ENCODE results near the gene FAM216B. TPM values are rescaled to one million over a fixed set of nuclear protein-coding genes. Genes with fewer than 3 reads are reported as not detected.

Gene FAM216B
- total RNA-seq, 6 experiments from 2014 or later: not detected

DNA sequence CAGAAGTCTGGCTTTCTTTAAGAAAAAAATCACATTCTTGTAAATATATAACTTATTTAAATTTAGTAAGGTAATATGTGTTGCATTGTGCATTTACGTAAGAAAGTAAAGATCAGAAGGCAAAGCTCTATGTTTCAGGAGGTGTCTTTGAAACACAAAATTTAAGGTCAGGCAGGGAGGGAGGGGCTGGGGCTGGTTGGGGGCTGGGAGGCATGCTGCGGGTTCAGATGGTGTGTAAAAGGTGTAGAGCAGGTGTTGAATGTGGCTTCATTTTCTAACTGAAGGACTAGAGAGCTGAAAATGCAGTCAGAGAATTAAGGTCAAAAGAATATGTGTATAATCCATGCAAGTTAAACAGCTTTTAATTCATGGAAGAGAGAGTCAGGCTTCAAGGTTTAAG, 14.3 kb downstream of the FAM216B start:
- Histone ChIP-seq H3K4me3 (no peak overlapping the region), H3K9me3 (no peaks in the 10 kb centered on the region), H3K27ac (no peak overlapping the region), H3K27me3 (no peaks in the 10 kb centered on the region), H3K4me1 (no peaks in the 10 kb centered on the region), H3K36me3 (no peaks in the 10 kb centered on the region)
- TF ChIP-seq POLR2A (IDR thresholded peaks at IDR 0.05): no peak
- TF ChIP-seq, protein P1, sequence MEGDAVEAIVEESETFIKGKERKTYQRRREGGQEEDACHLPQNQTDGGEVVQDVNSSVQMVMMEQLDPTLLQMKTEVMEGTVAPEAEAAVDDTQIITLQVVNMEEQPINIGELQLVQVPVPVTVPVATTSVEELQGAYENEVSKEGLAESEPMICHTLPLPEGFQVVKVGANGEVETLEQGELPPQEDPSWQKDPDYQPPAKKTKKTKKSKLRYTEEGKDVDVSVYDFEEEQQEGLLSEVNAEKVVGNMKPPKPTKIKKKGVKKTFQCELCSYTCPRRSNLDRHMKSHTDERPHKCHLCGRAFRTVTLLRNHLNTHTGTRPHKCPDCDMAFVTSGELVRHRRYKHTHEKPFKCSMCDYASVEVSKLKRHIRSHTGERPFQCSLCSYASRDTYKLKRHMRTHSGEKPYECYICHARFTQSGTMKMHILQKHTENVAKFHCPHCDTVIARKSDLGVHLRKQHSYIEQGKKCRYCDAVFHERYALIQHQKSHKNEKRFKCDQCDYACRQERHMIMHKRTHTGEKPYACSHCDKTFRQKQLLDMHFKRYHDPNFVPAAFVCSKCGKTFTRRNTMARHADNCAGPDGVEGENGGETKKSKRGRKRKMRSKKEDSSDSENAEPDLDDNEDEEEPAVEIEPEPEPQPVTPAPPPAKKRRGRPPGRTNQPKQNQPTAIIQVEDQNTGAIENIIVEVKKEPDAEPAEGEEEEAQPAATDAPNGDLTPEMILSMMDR (IDR thresholded peaks at IDR 0.05): no peak
- ATAC-seq (no peak), DNase-seq (no peak)
- intact Hi-C loops (cut with DNase I): no loop called here
- WGBS (ENCODE audit: insufficient coverage, low coverage, low lambda C conversion rate, missing lambda C conversion rate): 73% methylated on average over 2 of the region's 2 CpGs

- H3K27ac ChIP-seq: no peak overlapping the region
- H3K36me3 ChIP-seq: no peaks in the 10 kb centered on the region
- TF ChIP-seq, protein P1 (IDR thresholded peaks at IDR 0.05): no peak
- no peak for TF ChIP-seq POLR2A (IDR thresholded peaks at IDR 0.05)
- 58% methylated on average over 6 of the region's 7 CpGs for WGBS (ENCODE audit: insufficient coverage, low coverage, low lambda C conversion rate, missing lambda C conversion rate)
- DNase-seq (no peak), ATAC-seq (no peak)
- intact Hi-C loops (cut with DNase I): no loop called here
- H3K9me3 ChIP-seq: no peaks in the 10 kb centered on the region
- no peak overlapping the region for H3K4me3 ChIP-seq
- H3K4me1 ChIP-seq: no peaks in the 10 kb centered on the region
- no peaks in the 10 kb centered on the region for H3K27me3 ChIP-seq
Observed at GRCh38 chr13:42796747-42797356, 15.5 kb downstream of the FAM216B start.

DNA sequence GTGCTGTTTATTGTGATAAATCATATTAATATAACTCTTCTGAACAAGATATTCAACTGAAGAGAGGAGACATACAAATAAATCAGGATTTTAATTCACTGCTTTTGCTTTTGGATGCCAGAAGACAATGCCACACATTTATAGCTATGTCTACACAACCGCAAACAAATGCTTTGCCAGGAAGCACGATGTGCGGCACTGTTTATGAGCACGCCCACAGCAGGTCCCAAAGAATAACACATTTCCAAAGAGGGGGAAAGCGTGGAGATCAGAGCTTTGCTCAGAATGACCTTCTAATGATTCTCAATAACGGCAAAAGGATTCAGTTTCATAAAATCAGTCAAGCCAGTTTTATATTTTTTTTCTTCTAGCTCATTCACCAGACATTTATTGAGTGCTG, 16.7 kb downstream of the FAM216B start:
- no peak for ATAC-seq
- no peak overlapping the region for H3K27ac ChIP-seq

DNA sequence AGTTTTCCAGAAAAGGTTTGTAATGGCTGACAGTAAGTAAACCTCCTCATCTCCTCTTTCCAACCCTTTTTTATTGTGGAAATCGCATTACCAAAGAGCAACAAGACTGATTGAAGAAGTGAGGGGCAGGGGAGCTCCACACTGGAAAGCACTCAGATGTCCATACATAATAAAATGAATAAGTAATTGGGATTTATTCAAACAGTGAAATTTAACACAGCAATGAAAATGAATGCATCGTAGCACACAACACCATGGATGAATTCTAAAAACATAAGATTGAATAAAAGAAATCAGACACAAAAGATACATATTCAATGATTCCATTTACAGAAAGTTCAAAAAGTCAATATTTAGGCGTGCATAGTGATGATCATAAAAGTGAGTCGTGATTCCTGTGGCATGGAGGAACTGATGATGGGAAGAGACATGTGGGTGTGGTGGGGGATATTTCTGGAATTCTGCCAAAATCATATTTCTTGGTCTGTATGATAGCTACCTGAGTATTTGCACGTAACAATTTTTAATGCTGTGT, 18.8 kb downstream of the FAM216B start:
- intact Hi-C loops (cut with DNase I): no loop called here

More for the DNA sequence above, 16.7 kb downstream of the FAM216B start:
- Histone ChIP-seq H3K9me3 (no peaks in the 10 kb centered on the region), H3K36me3 (no peaks in the 10 kb centered on the region), H3K4me3 (no peak overlapping the region), H3K4me1 (no peaks in the 10 kb centered on the region), H3K27me3 (no peaks in the 10 kb centered on the region)
- DNase-seq: no peak
- intact Hi-C loops (cut with DNase I): no loop called here
- no peak for TF ChIP-seq POLR2A (IDR thresholded peaks at IDR 0.05)
- TF ChIP-seq, protein P1 (IDR thresholded peaks at IDR 0.05): no peak
- 56% methylated on average over 6 of the region's 6 CpGs for whole genome bisulfite sequencing (ENCODE audit: insufficient coverage, low coverage, low lambda C conversion rate, missing lambda C conversion rate)

More for the DNA sequence above, 18.8 kb downstream of the FAM216B start:
- Histone ChIP-seq H3K4me1 (no peaks in the 10 kb centered on the region), H3K4me3 (no peak overlapping the region), H3K9me3 (no peaks in the 10 kb centered on the region), H3K36me3 (no peaks in the 10 kb centered on the region), H3K27me3 (no peaks in the 10 kb centered on the region), H3K27ac (no peak overlapping the region)
- TF ChIP-seq, protein P1 (IDR thresholded peaks at IDR 0.05): no peak
- TF ChIP-seq POLR2A (IDR thresholded peaks at IDR 0.05): no peak
- 50% methylated on average over 5 of the region's 5 CpGs for WGBS (ENCODE audit: insufficient coverage, low coverage, low lambda C conversion rate, missing lambda C conversion rate)
- ATAC-seq (no peak), DNase-seq (no peak)
